Transverse colon (tissue), 4 donors: ENCODE results near the gene CD48. TPM values are rescaled to one million over a fixed set of nuclear protein-coding genes. Genes with fewer than 3 reads are reported as not detected.

ENCODE experiments used
- DNase-seq: peaks from one replicate; pipeline ENCODE4 v3.0.0-alpha.2; 2019
- H3K27ac ChIP-seq, 4 donors: fragments of 200-600 bp; sonication (generic); 2 replicates each; pipeline ENCODE4 v1.5.1; 2016 to 2018; ENCODE audit warnings: inconsistent platforms in 4 of 4
- H3K27me3 ChIP-seq: fragments of 200-600 bp; sonication (generic); 2 replicates; pipeline ENCODE4 v1.5.1; 2017; ENCODE audit warnings: inconsistent platforms
- H3K36me3 ChIP-seq, 4 donors: fragments of 200-600 bp; sonication (generic); 2 replicates each; pipeline ENCODE4 v1.5.1; 2017 to 2019; ENCODE audit warnings: inconsistent platforms in 4 of 4
- H3K4me1 ChIP-seq, 4 donors: fragments of 200-600 bp; sonication (generic); 2 replicates each; pipeline ENCODE4 v1.5.1; 2017 to 2020; ENCODE audit warnings: inconsistent platforms in 4 of 4
- H3K4me3 ChIP-seq, 4 donors: fragments of 200-600 bp; sonication (generic); 1 replicate in 1 of 4; 2 replicates in 3 of 4; pipeline versions ENCODE4 v1.5.1 to v1.6.1; 2017 to 2019; ENCODE audit warnings: inconsistent platforms in 4 of 4
- H3K9me3 ChIP-seq, 2 donors: fragments of 200-600 bp; sonication (generic); 2 replicates each; pipeline ENCODE4 v1.5.1; 2017 to 2019; ENCODE audit warnings: inconsistent platforms in 2 of 2
- CTCF ChIP-seq, 5 experiments: fragments of 200-600 bp in 3 of 5; fragments of 450-650 bp in 2 of 5; sonication (generic) in 3 of 5; IDR thresholded peaks; 1 replicate in 2 of 5; 2 replicates in 3 of 5; pipeline ENCODE4 v1.5.1; 2016 to 2017; ENCODE audit warnings: antibody characterized with exemption in 5 of 5, inconsistent platforms in 3 of 5, mild to moderate bottlenecking in 2 of 5, moderate library complexity in 1 of 5
- EP300 ChIP-seq: sonication (generic); formaldehyde crosslinking; IDR thresholded peaks from one replicate; pipeline ENCODE4 v1.6.1; 2017; ENCODE audit warnings: antibody characterized with exemption, low read depth
- POLR2A ChIP-seq: fragments of 450-650 bp; IDR thresholded peaks from one replicate; pipeline ENCODE4 v1.6.1; 2016; ENCODE audit warnings: antibody characterized with exemption, mild to moderate bottlenecking, moderate library complexity
- POLR2AphosphoS5 ChIP-seq, 3 donors: sonication (generic); formaldehyde crosslinking; IDR thresholded peaks; one replicate each; pipeline ENCODE4 v1.6.1; 2016; ENCODE audit warnings: antibody characterized with exemption in 3 of 3
- WGBS, 2 donors: methylation state at CpG; one replicate each; pipeline ENCODE4 v1.1.5; 2018; ENCODE audit warnings: low coverage in 1 of 2; 5-methylcytosine and 5-hydroxymethylcytosine counted together
- in situ Hi-C, 4 donors: fragments of 200-750 bp; cut with MboI; loops; one replicate each; pipeline versions ENCODE4 v1.15.0 to v1.15.1; 2017; ENCODE audit warnings: low sequenced_read_pairs in 3 of 4, low pct_ligation_motif_present in 1 of 4, low pct_unique_long_range_greater_than_20kb in 1 of 4
- intact Hi-C: fragments of 100-400 bp; cut with DNase I; formaldehyde crosslinking; loops from one replicate; pipeline ENCODE4 v1.15.1; 2023; ENCODE audit warnings: low total_unique reads
- total RNA-seq, 4 donors: library from RNA; depleted of rRNA; stranded (reverse); fragments of >200 nt; gene quantifications; one replicate each; pipeline ENCODE4 v1.1.0, GENCODE V29; 2016

CD48 gene
- total RNA-seq, 4 donors from 2014 or later, result 7.5 to 31.3 (median 17.6) TPM; not detected in 1

- no peak for DNase-seq
These were observed 73.6 kb downstream of the CD48 start for GRCh38 chr1:160637821-160638539.

DNA sequence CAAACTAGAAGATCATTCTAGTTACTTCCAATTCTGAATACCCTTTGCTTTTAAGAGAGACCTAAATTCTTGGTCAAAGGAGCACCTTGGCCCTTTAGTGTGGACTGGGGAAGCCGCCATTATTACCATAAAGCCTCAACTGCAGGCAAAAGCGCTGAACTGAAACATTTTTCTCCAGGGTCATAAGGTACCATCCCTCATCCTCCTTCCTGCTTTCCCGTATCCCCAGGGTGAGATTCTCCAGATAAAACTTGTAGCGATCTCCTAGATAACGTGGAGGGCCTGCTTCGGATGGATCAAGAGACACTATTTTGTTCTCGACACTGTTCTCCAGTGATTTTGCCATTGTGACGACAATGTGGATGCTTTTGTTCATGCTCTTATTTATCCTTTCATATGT, 74.6 kb downstream of the CD48 start:
- intact Hi-C loops (no loop called here), in situ Hi-C loops (no loop called here)
- no peak for DNase-seq
- TF ChIP-seq EP300 (no peak), POLR2AphosphoS5 (IDR thresholded peaks at IDR 0.05) (no peak), CTCF (IDR thresholded peaks at IDR 0.05) (no peak), POLR2A (no peak)
- Histone ChIP-seq H3K36me3 (no peaks in the 10 kb centered on the region), H3K9me3 (no peaks in the 10 kb centered on the region), H3K27ac (no peak overlapping the region), H3K4me1 (peaks cover 0 to 10% (median 2%) of the 10 kb centered on the region in 4 donors), H3K27me3 (no peaks in the 10 kb centered on the region), H3K4me3 (no peak overlapping the region)
- 87 to 88% methylated on average over 6 to 8 of the region's 8 CpGs for WGBS, 2 donors

More at GRCh38 chr1:160637821-160638539, 73.6 kb downstream of the CD48 start:
- no peaks in the 10 kb centered on the region for H3K27me3 ChIP-seq
- intact Hi-C loops (no loop called here), in situ Hi-C loops (no loop called here)
- no peak overlapping the region for H3K4me3 ChIP-seq
- WGBS, 2 donors, result 51 to 62% methylated on average over 5 of the region's 5 CpGs
- peaks cover 0 to 10% (median 2%) of the 10 kb centered on the region in 4 donors for H3K4me1 ChIP-seq
- H3K36me3 ChIP-seq, result no peaks in the 10 kb centered on the region
- no peaks in the 10 kb centered on the region for H3K9me3 ChIP-seq
- TF ChIP-seq POLR2AphosphoS5 (IDR thresholded peaks at IDR 0.05), result peak in 1 of 3 donors; percentile 18
- no peak for TF ChIP-seq CTCF (IDR thresholded peaks at IDR 0.05)
- no peak for TF ChIP-seq EP300
- H3K27ac ChIP-seq, result peak overlapping the region; percentile 11 to 54 (median 35)

DNA sequence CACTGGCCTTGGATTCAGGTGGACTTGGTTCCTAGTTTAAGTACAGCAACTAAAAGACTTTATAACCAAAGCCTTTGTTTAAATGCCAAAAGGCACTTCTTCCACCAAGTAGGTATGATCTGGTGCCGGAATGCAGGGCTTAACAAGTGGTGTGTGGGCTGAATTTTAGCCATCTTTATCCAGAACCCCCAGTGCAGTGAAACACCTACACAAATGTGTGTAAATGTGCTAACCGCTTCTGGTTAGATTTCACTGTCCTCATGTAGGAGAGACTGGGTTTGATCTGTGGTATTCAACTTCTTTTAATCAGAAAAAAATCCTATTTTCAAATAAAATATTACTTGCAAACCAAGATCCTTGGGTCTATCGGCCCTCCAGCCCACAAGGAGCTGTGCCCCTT, 75.1 kb downstream of the CD48 start:
- Histone ChIP-seq H3K4me1 (peaks cover 0 to 10% (median 2%) of the 10 kb centered on the region in 4 donors), H3K27me3 (no peaks in the 10 kb centered on the region), H3K27ac (no peak overlapping the region), H3K36me3 (no peaks in the 10 kb centered on the region), H3K9me3 (no peaks in the 10 kb centered on the region), H3K4me3 (no peak overlapping the region)
- DNase-seq, result no peak
- WGBS, 2 donors, result 90 to 93% methylated on average over 2 to 3 of the region's 3 CpGs
- TF ChIP-seq EP300 (no peak), CTCF (IDR thresholded peaks at IDR 0.05) (no peak), POLR2A (no peak), POLR2AphosphoS5 (IDR thresholded peaks at IDR 0.05) (no peak)
- intact Hi-C loops (no loop called here), in situ Hi-C loops (no loop called here)

GRCh38 chr1:160636076-160636475, 75.5 kb downstream of the CD48 start:
- Histone ChIP-seq H3K27ac (no peak overlapping the region), H3K4me3 (no peak overlapping the region), H3K36me3 (no peaks in the 10 kb centered on the region), H3K9me3 (no peaks in the 10 kb centered on the region), H3K27me3 (no peaks in the 10 kb centered on the region), H3K4me1 (peaks cover 0 to 10% (median 2%) of the 10 kb centered on the region in 4 donors)
- in situ Hi-C loops, result no loop called here
- no peak for TF ChIP-seq POLR2A
- TF ChIP-seq POLR2AphosphoS5 (IDR thresholded peaks at IDR 0.05), result no peak
- no peak for TF ChIP-seq EP300
- TF ChIP-seq CTCF (IDR thresholded peaks at IDR 0.05), result no peak
- intact Hi-C loops, result no loop called here
- no peak for DNase-seq
- 93 to 100% methylated on average over 3 to 4 of the region's 4 CpGs for WGBS, 2 donors
